NAMALWA (cell line): Measurements from ENCODE around the gene NMNAT3.

ENCODE experiments used
- DNase-seq: peaks from one replicate; pipeline ENCODE4 v3.0.0-alpha.2; 2015; ENCODE audit warnings: low spot score

NMNAT3 gene

DNA sequence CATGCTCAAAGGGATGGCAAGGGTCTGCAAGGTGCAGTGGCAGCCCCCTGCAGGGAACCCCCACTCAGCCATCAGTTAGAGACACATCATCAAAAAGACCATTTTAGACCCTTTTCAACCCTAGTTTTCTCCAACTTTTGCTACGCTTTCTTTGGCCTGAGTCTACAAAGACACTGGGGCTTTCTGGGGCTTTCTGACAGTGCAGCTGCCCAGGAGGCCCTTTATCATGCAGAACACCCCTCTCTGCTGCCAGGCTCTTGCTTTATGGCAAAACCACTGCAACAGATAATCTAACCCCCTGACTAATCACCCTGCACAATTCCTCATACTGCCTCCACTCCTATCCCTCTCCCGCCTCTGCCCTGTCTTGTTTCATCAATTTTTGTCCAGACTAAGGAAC lies 2.4 kb downstream of the NMNAT3 start:
- no peak for DNase-seq

DNA sequence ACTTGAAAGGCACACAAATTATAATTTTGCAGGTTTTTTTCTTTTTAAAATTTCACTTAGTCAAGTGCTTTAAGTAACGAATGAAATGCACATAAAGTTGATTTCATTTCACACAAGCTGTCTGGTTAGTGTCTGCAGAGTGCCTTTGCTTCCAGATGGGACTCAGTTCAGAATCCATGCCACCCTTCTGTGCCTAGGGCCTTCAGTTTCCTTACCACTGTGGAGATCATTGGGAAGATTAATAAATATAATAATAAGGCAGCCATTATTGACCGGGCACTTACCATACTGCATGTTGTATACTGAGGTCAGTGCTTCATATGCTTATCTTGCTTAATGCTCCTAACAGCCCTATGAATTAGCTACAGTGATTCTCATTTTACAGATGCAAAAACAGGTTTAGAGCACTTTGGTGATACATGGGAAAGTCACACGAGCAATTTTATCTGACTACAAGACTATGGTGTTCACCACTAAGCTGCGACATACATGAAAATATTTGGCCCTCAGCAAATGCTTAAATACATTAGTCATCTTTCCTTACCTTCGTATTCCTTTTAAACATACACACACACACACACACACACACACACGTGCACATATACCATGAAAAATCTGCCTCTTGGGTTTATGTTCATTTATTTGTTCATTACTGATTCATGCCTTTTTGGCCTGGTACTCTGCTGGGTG lies 3.1 kb downstream of the NMNAT3 start:
- DNase-seq = no peak

DNA sequence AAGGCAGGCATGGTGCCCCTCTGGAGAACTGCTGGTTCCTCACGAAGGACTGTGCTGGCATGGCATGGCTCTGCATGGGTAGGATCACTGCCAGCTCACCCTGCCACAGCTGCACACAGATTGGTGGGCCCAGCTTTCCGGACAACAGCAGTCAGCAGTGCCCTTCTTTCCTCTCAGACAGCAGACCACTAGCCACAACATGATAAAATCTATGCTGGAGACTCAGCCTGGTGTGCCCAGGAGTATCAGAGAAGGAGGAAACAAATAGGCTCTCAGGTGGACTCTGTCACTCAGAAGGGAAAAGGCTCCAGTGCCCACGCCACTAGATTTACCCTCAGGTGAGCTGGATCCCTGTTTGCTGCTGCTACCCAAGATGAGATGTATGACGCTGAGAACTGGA lies 4.9 kb downstream of the NMNAT3 start:
- DNase-seq = no peak

DNA sequence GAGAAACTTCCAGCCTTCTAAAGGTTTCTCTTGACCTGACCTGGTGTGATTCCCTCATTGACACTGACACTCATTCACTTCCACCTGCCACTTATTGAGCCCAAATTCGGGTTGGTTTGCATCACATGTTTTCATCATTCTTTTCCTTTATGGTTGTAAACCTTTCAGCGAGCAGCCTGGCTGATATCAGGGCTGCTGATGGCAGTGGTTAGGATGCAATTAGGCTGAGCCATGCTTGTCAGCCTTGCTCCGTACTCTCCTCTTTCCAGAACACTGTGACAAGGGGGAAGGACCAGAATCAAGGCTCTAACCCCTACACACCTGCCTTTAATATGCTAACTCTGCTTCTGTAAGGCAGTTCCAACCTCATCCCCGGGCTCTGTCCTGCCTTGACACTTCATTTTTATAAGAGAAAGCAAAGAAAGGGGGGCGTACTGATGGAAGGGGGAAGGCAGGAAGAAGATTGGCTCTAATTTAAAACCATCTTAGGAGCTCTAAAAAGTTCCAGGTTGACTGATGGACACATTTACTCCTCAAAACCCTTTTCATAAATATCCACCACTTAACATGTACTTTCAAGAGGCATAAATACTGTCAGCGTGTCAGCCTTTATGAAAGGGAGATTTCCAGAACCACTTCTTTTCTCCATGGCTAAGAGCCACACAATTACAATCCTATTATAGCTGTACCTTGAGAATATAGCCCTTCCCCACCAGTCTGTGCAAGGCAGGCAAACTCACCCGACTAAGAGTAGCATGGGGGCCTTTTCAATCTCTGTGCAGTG lies 5.7 kb downstream of the NMNAT3 start:
- no peak for DNase-seq

DNA sequence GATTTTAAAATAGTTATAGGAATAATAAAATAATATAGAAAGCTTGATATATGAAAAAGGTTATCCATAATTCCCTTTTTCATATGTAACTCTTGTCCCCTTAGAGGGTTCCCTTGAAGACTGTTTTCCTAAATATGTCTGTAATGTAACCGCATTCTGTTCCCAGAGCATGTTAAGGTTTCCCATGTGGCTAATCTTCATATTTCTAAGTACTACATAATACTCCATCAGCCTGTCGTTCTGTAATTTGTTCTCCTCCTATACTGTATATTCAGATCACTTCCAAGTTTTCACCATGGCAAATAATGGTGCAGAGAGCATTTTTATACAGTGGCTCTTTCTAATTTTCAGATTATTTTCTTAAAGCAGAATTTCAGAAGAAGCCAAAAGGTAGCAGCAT lies 6.7 kb downstream of the NMNAT3 start:
- no peak for DNase-seq

DNA sequence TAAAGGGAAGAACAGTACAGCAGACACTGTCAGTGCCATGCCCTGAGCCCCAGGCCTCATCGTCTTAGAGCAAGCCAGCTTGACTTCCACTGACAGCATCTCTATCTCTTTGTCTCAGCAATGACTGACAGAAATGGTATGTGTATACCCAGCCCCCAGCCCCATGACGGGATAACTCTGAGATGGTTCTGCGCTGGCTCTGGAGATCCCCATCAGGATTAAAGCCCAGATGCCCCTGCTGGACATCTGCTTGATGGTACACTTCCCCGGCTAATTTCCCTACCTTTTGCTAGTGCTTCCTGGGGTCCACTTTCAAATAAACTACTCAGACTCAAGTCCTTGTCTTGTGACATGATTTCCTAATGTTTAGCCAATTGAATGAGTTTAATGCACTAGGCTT lies 7.6 kb downstream of the NMNAT3 start:
- no peak for DNase-seq

DNA sequence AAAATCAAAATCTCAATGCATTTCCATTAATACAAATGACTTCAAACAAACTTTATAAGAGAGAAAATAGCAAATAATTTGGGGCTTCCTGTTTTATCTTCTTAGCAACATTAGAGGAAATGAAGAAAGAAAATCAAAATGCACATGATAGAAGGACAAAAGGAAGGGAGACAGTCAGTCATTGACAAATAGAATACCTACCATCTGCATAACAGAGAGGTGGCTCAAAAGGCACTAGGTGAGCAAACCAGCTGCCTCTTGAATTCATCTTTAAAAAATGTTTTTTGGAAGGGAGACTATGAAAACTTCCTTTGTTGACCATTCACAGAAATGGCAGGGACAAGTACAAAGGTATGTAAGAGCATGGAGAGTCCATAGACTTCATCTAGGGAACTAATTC lies 9.4 kb downstream of the NMNAT3 start:
- no peak for DNase-seq

DNA sequence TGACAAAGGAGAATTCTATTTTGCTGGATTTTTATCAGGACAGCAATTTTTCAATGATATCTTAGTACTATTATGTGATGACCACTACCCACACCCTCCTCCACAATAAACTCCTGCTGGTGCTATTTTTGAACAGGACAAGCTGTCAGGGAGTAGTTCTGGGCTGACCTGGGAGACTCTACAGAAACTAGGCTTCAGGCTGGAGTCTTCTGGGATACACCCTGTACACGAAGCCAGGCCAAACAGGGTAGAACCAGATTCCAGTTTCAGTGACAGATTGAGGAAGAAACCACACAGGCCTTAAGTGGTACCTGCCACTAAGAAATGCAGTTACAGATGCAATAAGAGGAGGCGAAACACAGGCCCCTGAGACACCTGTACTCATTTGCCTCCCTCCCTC lies 12.8 kb downstream of the NMNAT3 start:
- DNase-seq = no peak

DNA sequence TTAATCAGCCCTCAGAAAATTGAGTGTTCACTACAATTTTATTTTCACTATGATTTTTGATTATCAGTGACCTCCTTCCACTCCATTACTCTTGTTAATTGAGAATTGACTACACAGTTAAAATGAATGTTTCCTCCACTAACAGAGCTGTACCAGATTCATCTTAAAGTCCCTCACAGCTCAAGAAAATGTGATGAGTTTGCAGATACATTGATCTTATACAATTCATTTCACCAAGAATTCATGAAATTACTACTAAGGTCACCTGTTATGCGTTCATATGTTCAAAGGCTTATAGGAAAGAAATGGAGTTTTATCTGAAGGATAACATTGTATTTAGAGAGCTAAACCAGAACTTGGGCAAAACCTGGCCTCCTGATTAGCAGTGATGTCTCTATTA lies 17.5 kb downstream of the NMNAT3 start:
- no peak for DNase-seq

DNA sequence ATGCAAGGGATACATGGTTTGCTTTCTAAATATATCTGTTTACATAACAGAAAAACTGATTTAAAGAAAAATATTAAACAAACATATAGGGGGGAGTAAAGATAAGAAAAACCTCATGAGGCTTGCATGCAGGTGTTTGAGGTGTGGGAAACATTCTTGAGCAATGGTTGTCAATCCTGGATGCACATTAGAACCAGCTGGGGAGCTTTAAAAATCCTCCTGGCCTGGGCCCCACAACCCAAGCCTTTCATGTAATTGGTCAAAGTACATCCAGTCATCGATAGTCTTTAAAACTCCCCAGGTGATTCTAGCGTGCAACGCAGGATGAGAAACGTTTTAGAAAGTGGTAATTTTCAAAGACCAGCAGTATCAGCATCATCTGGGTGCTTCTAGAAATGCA lies 18.3 kb downstream of the NMNAT3 start:
- no peak for DNase-seq

DNA sequence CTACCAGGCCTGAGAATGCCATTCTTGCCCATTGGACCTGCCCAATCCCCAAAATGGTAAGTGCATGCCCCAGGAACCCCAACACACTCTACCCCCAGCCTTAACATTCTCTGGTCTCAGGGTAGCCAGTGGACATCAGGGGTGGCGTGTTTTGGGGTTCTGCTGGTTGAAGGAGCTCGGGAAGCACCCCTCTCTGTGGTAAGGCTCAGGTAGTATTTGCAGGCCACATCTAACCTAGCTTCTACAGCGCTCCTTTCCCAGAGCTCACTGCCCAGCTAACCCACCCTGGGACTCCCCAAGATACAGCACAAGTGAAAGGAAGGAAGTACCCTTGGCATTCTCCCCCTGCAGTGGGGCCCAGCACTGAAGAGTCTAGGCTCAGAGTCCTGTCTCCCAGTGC lies 19.8 kb downstream of the NMNAT3 start:
- DNase-seq = no peak

DNA sequence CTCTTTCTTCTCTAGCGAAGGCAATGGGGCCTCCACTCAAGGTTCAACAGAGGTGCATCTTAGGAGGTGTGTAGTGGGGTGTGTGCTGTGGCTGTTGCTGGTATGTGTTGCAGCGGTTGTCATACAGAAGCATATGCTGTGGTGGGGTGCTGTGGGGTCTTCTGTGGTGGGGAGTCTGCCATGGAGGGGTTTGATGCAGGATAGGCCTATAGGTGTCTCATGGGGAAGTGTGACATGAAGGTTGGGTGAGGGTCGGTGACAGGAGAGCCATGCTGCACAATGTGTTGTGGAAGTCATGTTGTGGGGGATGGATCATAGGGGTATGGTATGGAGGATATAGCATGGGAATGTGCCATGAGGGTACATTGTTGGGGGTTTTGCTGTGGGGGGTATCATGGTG lies 20.3 kb downstream of the NMNAT3 start:
- no peak for DNase-seq

DNA sequence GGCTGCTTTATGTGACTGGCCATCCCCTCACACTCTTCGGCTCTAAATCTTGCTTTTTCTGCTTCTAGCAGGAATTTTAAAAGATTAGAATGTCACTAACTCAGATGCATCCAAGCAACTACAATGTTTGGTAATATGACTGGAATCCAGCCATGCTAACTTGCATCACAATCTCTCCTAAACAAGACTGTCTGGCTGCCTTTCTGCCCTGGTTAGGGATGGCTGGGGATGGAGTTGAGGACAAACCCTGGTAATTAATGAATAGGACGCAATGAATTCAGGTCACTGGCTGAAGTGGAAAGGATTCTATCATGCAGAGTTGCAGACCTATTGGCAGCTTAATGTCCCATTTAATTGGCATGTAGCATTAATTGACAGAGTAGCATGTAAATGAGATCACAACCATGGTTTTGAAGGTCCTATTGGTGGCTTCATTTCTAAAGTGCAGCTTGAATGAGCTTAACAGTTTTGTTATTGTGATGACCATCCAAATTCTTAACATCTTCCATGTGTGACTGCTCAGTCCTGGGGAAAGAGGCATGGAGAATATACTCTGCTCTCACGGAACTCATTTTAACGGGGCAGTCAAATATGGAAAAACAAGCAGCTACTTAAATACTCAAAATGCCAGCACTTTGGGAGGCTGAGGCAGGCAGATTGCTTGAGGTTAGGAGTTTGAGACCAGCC lies 21.7 kb downstream of the NMNAT3 start:
- DNase-seq = no peak

DNA sequence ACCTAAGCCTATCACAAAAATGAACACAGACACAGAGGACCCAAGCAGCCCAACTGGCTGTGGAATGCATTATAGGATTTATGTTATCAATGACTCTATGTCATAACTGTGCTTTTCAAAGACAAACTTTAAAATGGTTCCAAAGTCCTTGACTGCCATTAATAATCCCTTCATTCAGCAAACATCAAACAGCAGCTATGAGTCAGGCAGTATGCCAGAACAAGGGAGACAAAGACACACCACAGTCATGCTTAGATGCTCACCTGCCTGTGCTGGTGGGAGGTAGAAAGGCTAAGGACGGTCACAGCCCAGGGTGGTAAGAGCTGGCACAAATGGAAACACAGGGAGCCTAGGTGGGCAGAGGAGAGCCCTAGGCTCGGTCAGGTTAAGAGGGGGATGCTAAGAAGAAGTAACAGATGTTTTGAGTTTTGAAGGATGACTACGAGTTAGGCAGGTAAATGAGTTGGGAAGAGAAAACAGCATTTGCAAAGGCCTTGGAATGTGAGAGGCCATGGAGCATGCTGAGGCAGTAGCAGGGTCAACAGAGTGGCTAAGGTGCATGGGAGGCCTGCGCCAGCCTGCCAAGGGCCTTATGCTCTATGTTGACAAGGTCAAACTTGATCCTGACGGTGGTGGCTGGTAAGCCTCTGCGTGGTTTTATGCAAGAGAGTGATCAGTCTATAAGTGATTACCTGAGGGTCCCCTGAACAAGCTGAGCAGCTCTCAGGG lies 23.0 kb downstream of the NMNAT3 start:
- no peak for DNase-seq

DNA sequence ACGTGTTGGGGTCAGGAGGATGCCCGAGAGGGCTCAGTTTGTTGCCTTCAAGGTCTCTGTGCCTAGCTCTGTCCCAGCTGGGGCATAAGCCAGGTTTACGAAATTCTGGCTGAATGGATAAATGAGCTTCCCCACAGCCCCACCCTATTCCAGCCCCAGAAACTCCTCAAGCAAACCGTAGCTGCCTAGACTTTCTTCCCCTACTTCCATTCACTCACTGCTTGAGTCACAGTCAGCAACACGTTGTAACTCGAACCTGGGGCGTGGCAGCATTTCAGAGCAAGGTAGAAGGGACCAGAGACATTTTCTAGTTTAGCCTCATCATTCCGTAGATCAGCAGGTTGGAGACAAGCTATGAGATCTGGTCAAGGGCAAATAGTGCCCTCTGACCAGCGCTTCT lies 24.2 kb downstream of the NMNAT3 start:
- no peak for DNase-seq

DNA sequence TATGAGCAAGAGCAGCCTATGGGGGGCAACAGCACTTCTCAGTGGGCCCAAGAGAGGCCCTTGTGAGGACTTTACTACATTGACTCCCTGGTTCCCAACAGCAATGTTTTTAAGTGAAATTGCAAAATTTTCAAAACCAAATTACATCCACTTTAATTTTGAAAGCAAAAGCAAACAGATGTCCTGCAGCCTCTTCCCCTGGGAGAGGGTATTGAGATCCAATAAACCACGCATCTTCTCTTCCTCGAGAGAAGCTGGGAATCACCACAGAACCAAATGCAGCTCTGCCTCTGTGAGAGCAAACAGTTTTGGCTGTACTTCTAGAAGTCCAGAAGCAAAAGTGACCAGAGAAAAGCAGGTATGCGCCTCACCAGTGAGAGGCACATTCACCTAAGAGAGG lies 25.2 kb downstream of the NMNAT3 start:
- DNase-seq = no peak

DNA sequence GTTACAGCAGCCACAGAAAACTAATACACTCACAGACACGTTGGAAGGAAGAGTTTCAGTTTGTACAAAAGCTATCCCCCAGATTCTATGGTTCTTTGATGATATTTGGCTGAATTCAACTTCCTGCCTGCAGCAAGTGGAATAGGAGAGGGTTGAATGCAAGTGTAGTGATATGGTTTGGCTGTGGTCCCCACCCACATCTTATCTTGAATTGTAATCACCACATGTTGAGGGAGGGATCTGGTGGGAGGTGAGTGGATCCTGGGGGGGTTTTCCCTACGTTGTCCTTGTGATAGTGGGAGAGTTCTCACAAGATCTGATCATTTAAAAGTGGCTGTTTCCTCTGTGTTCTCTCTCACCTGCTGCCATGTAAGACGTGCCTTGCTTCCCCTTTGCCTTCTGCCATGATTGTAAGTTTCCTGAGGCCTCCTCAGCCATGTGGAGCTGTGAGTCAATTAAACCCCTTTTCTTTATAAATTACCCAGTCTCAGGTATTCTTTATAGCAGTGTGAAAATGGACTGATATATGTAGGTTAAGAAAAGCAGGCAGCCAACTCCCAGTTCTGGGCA lies 29.8 kb downstream of the NMNAT3 start:
- no peak for DNase-seq

DNA sequence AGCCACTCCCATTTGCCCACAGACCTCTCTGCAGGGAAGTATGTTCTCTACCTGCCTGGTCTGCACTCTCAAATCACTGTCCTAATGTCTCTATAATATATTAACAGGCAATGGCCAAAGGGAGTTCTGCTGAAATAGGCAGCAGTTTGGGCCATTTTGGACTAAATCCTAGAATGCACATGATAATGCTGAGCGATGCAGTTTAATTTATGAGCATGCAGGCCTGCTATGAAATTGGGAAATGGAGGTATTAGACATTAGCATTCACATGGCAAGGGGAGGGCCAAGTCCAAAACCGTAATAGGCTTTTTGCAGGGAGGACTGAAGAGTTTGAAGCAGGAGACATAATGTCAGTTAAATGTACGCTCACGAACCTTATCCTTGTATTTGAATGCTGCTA lies 31.3 kb downstream of the NMNAT3 start:
- no peak for DNase-seq

DNA sequence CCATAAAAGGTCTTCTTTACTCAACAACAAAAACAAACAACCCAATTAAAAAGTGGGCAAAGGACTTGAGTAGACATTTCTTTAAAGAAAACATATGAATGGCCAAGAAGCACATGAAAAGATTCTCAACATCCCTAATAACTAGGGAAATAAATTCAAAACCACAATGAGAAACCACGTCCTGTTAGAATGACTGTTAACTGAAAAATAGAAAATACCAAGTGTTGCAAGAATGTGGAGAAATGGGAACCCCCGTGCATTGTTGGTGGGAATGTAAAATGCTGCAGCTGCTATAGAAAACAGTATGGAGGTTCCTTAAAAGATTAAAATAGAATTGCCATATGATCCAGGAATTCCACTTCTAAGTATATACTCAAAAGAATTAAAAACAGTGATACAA lies 34.8 kb downstream of the NMNAT3 start:
- DNase-seq = no peak

DNA sequence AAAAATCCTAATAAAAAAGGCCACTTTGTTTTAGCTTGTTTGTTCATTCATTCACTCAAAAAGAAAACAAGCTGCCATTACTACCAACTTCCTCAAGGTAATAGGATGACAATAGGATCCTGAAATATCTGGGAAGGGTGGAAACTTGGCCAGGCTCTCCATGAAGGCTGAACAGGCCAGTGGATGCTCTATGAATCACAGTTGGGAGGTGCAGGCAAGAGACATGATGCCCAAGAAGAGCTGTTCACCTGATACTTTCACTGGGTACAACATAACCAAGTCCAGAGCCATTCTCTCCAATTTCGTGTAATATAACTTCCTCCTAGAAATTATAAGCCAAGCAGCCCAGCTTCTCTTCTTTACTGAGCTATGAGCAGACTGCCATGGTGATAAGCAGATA lies 37.3 kb downstream of the NMNAT3 start:
- no peak for DNase-seq

DNA sequence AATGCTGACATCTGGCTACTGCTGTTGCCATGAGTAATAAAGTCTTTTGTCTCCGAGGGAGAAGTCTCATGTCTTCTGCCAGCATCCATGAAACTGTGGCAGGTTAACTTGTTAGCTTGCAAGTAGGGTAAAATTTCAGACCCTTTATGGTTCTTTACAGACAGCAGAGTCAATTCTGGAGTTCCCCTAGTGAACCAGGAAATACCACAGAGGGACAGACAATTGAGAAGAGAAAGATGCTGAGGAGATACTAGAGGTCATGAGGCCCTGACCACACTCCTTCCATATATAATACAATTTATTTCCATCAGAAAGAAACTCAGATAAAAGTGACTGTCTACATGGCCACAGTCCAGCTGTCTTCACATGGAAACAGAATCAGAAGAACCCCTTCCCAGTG lies 38.1 kb downstream of the NMNAT3 start:
- DNase-seq = no peak

DNA sequence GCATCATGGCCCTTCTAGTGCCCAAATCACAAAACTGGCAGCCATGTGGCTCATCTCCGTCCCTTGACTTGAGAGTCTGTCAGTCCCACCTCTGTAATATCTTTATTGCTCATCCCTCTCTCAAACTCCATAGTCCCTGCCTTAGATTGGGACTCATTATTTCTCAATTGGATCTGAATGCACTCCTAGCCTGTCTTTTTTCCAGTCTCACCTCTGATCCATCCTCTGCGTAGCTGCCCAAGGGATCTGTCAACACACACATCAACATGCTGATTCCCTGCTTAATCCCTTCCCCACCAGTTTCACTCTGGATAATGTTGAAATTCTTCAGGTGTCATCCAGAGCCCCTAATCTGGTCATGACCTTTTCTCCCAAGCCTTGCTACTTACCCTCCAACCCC lies 39.3 kb downstream of the NMNAT3 start:
- DNase-seq = no peak
